B cell (primary cell): ENCODE results near the gene RGS6. TPM values are rescaled to one million over a fixed set of nuclear protein-coding genes. Genes with fewer than 3 reads are reported as not detected.

Source experiments
- ATAC-seq: fragments of 200-7000 bp; cut with Tn5 transposase; one replicate; pipeline ENCODE4 v1.10.0; 2021; ENCODE audit warnings: low read depth, mild to moderate bottlenecking, moderate number of reproducible peaks, moderate library complexity
- CTCF ChIA-PET: fragments of 350-600 bp; sonication (Branson Sonifier 250); formaldehyde crosslinking; loops from one replicate; lab custom pipeline; 2021; ENCODE audit warnings: antibody characterized with exemption, inconsistent platforms; lab: Charles Lee
- POLR2A ChIA-PET: fragments of 350-600 bp; sonication (Branson Sonifier 250); formaldehyde crosslinking; loops from one replicate; lab custom pipeline; 2021; ENCODE audit warnings: antibody characterized with exemption; lab: Charles Lee
- DNase-seq: peaks from one replicate; pipeline ENCODE4 v3.0.0; 2013
- H2AFZ ChIP-seq: 2 replicates; pipeline ENCODE4 v1.6.1; 2012; ENCODE audit warnings: mild to moderate bottlenecking, low read depth, low read length; ENCODE audit not compliant: insufficient read depth, poor library complexity, severe bottlenecking
- H3K27ac ChIP-seq, 2 donors: 1 replicate in 1 of 2; 2 replicates in 1 of 2; pipeline ENCODE4 v1.5.1; 2012 to 2013; ENCODE audit warnings: low read length in 2 of 2, mild to moderate bottlenecking in 2 of 2, moderate library complexity in 1 of 2
- H3K27me3 ChIP-seq, 4 experiments: fragments of 200-600 bp in 1 of 4; sonication (generic) in 1 of 4; replicated peaks in 1 of 4; 1 replicate in 2 of 4; 2 replicates in 2 of 4; pipeline versions ENCODE4 v1.6.1 to v1.7.0; 2013 to 2016; ENCODE audit warnings: low read length in 3 of 4, mild to moderate bottlenecking in 2 of 4, mixed read lengths in 1 of 4, moderate library complexity in 1 of 4; ENCODE audit not compliant: insufficient read depth in 4 of 4, control insufficient read depth in 3 of 4; ENCODE audit errors: control extremely low read depth in 1 of 4
- H3K36me3 ChIP-seq, 2 experiments: replicated peaks in 1 of 2; 1 replicate in 1 of 2; 2 replicates in 1 of 2; pipeline versions ENCODE4 v1.6.1 to v1.7.1; 2013; ENCODE audit warnings: low read length in 1 of 2; ENCODE audit not compliant: insufficient read depth in 2 of 2, control insufficient read depth in 1 of 2; ENCODE audit errors: control extremely low read depth in 1 of 2, extremely low read depth in 1 of 2
- H3K4me1 ChIP-seq, 2 donors: fragments of 200-600 bp in 1 of 2; sonication (generic) in 1 of 2; 1 replicate in 1 of 2; 2 replicates in 1 of 2; pipeline versions ENCODE4 v1.5.1 to v1.6.1; 2013 to 2017; ENCODE audit warnings: low read length in 2 of 2; ENCODE audit not compliant: control insufficient read depth in 2 of 2, insufficient read depth in 2 of 2
- H3K4me2 ChIP-seq: replicated peaks from 2 replicates; pipeline ENCODE3; 2012; ENCODE audit warnings: mild to moderate bottlenecking, low read depth, low read length; ENCODE audit not compliant: poor library complexity, severe bottlenecking
- H3K4me3 ChIP-seq, 5 experiments: fragments of 200-600 bp in 1 of 5; sonication (generic) in 1 of 5; 1 replicate in 3 of 5; 2 replicates in 2 of 5; pipeline versions ENCODE4 v1.5.1 to v1.7.0; 2011 to 2016; ENCODE audit warnings: low read length in 4 of 5, mild to moderate bottlenecking in 4 of 5, low read depth in 2 of 5, control low read depth in 1 of 5, moderate library complexity in 1 of 5; ENCODE audit not compliant: insufficient read depth in 1 of 5; ENCODE audit errors: control extremely low read depth in 1 of 5, extremely low read depth in 1 of 5
- H3K79me2 ChIP-seq: fragments of 200-600 bp; sonication (generic); one replicate; pipeline ENCODE4 v1.6.0; 2016; ENCODE audit warnings: low read length; ENCODE audit not compliant: control insufficient read depth, insufficient read depth
- H3K9ac ChIP-seq: fragments of 200-600 bp; sonication (generic); 2 replicates; pipeline ENCODE4 v1.6.1; 2017; ENCODE audit warnings: mild to moderate bottlenecking, low read length, moderate library complexity
- H3K9me3 ChIP-seq, 3 donors: one replicate each; pipeline versions ENCODE4 v1.6.1 to v1.7.1; 2013; ENCODE audit warnings: low read length in 2 of 3; ENCODE audit not compliant: control insufficient read depth in 2 of 3, insufficient read depth in 1 of 3; ENCODE audit errors: control extremely low read depth in 1 of 3
- H4K20me1 ChIP-seq: 2 replicates; pipeline ENCODE4 v1.6.0; 2012; ENCODE audit warnings: mild to moderate bottlenecking, low read length; ENCODE audit not compliant: insufficient read depth, control insufficient read depth, poor library complexity, severe bottlenecking
- H3K27ac Mint-ChIP-seq: one replicate; pipeline ENCODE4 v1.8.0; 2021; ENCODE audit warnings: mixed read lengths
- H3K27me3 Mint-ChIP-seq: one replicate; pipeline ENCODE4 v1.8.0; 2021; ENCODE audit warnings: mixed read lengths
- H3K4me1 Mint-ChIP-seq: one replicate; pipeline ENCODE4 v1.8.0; 2021; ENCODE audit warnings: mixed read lengths
- H3K4me3 Mint-ChIP-seq: one replicate; pipeline ENCODE4 v1.8.0; 2021; ENCODE audit warnings: mixed read lengths
- H3K9me3 Mint-ChIP-seq: one replicate; pipeline ENCODE4 v1.8.0; 2022; ENCODE audit warnings: mixed read lengths; ENCODE audit not compliant: insufficient read depth
- CTCF ChIP-seq: fragments of 200-600 bp; IDR thresholded peaks from one replicate; pipeline ENCODE4 v1.8.0; 2022; ENCODE audit warnings: antibody characterized with exemption, mild to moderate bottlenecking
- EZH2 ChIP-seq: IDR thresholded peaks from 2 replicates; pipeline ENCODE4 v1.6.1; 2012; ENCODE audit warnings: borderline replicate concordance, low read depth, mild to moderate bottlenecking, moderate library complexity, low read length; ENCODE audit not compliant: insufficient read depth, poor library complexity, severe bottlenecking
- WGBS: methylation state at CpG from one replicate; pipeline ENCODE4 v1.1.5; 2013; ENCODE audit warnings: missing lambda C conversion rate; ENCODE audit not compliant: insufficient coverage; 5-methylcytosine and 5-hydroxymethylcytosine counted together
- intact Hi-C: fragments of 100-400 bp; cut with micrococcal nuclease; formaldehyde crosslinking; loops from one replicate; pipeline ENCODE4 v1.10.0; 2022
- polyA plus RNA-seq: library from polyadenylated mRNA; depleted of rRNA; stranded (reverse); fragments of >200 nt; gene quantifications from 2 replicates; pipeline ENCODE4 v1.2.3, GENCODE V29; 2012
- total RNA-seq, 2 donors: library from RNA; stranded (reverse); fragments of 120-200 nt in 1 of 2; gene quantifications; 1 replicate in 1 of 2; 2 replicates in 1 of 2; pipeline versions ENCODE4 v1.2.3 to v1.2.4, GENCODE V29; 2013 to 2022

The RGS6 gene
- total and polyA plus RNA-seq, 2 donors (not counting 1 experiment from before 2014, with no cell fraction given) = 0.07 TPM; not detected in 1

DNA sequence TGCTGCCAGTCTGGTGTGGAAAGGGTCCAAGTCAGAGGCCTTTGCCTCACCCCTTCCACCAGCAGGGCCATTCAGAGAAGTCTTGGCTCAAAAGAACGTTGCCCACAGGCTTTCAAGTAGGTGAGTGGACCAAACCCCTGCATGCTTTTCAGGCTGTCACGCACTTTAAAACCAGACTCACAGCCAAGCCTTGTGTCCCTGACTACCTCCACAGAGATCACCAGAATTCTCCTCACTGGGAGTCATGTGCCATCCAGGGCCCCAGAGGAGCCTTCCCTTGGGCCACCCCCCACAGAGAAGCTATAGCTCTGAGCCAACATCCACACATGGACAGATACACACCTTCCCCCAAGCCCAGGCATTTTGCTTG, 678.6 kb downstream of the RGS6 start:
- no peaks in the 10 kb centered on the region for H3K36me3 ChIP-seq
- CTCF ChIA-PET = no interaction called here
- no peaks in the 10 kb centered on the region for H3K79me2 ChIP-seq
- H2AFZ ChIP-seq = no peak overlapping the region
- POLR2A ChIA-PET = no interaction called here
- H3K27ac Mint-ChIP-seq = no peak overlapping the region
- no peak for ATAC-seq
- no peak overlapping the region for H3K4me3 ChIP-seq
- no peak overlapping the region for H3K27ac ChIP-seq
- no peaks in the 10 kb centered on the region for H4K20me1 ChIP-seq
- peaks cover 4% of the 10 kb centered on the region for H3K4me1 Mint-ChIP-seq
- DNase-seq = no peak
- no peak overlapping the region for H3K4me3 Mint-ChIP-seq
- H3K4me2 ChIP-seq = no peak overlapping the region
- 86% methylated on average over 2 of the region's 2 CpGs for WGBS
- H3K9me3 ChIP-seq = peaks cover 0 to 5% (median 0%) of the 10 kb centered on the region in 3 donors
- no peaks in the 10 kb centered on the region for H3K9me3 Mint-ChIP-seq
- H3K4me1 ChIP-seq = peaks cover 3 to 17% of the 10 kb centered on the region in 2 donors
- H3K27me3 ChIP-seq = peaks cover 0 to 4% (median 1%) of the 10 kb centered on the region in 4 experiments
- intact Hi-C loops = no loop called here
- TF ChIP-seq CTCF = no peak
- no peak overlapping the region for H3K9ac ChIP-seq
- H3K27me3 Mint-ChIP-seq = no peaks in the 10 kb centered on the region

GRCh38 chr14:72611506-72611905, 679.3 kb downstream of the RGS6 start:
- 98% methylated on average over 3 of the region's 4 CpGs for WGBS
- H3K79me2 ChIP-seq = no peaks in the 10 kb centered on the region
- no peak overlapping the region for H3K27ac ChIP-seq
- Mint-ChIP-seq H3K27ac (no peak overlapping the region), H3K4me3 (no peak overlapping the region), H3K4me1 (peaks cover 4% of the 10 kb centered on the region), H3K27me3 (no peaks in the 10 kb centered on the region), H3K9me3 (no peaks in the 10 kb centered on the region)
- no peak for TF ChIP-seq EZH2
- TF ChIP-seq CTCF = no peak
- H3K27me3 ChIP-seq = peaks cover 0 to 4% (median 1%) of the 10 kb centered on the region in 4 experiments
- ChIA-PET CTCF (no interaction called here), POLR2A (no interaction called here)
- H3K4me2 ChIP-seq = no peak overlapping the region
- DNase-seq (no peak), ATAC-seq (no peak)
- no peak overlapping the region for H3K4me3 ChIP-seq
- H2AFZ ChIP-seq = no peak overlapping the region
- no peaks in the 10 kb centered on the region for H3K36me3 ChIP-seq
- H4K20me1 ChIP-seq = no peaks in the 10 kb centered on the region
- intact Hi-C loops = no loop called here
- no peak overlapping the region for H3K9ac ChIP-seq
- peaks cover 0 to 5% (median 0%) of the 10 kb centered on the region in 3 donors for H3K9me3 ChIP-seq
- peaks cover 3 to 17% of the 10 kb centered on the region in 2 donors for H3K4me1 ChIP-seq
